HG02973 (cell line): ENCODE results near the gene KLHDC1.
"Not testable (repeated sequence)": the region's sequence is repeated elsewhere in the genome, so short reads cannot be mapped to it uniquely, and the experiment has no call there.

Experiments used
- ATAC-seq: cut with Tn5 transposase; IDR thresholded peaks from one replicate; pipeline ENCODE4 v1.9.1; 2021; ENCODE audit warnings: moderate library complexity; ENCODE audit not compliant: unreplicated experiment

The KLHDC1 gene

DNA sequence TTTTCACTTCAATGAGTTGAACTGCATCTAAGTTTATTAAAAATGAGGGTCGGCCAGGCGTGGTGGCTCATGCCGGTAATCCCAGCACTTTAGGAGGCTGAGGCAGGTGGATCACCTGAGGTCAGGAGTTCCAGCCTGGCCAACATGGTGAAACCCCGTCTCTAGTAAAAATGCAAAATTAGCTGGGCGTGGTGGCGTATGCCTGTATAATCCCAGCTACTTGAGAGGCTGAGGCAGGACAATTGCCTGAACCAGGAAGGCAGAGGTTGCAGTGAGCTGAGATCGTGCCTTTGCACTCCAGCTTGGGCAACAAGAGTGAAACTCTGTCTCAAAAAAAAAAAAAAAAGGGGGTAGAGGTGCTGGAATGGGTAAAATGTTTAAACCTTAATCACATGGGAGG lies 88.1 kb downstream of the KLHDC1 start:
- ATAC-seq: not testable (repeated sequence)

DNA sequence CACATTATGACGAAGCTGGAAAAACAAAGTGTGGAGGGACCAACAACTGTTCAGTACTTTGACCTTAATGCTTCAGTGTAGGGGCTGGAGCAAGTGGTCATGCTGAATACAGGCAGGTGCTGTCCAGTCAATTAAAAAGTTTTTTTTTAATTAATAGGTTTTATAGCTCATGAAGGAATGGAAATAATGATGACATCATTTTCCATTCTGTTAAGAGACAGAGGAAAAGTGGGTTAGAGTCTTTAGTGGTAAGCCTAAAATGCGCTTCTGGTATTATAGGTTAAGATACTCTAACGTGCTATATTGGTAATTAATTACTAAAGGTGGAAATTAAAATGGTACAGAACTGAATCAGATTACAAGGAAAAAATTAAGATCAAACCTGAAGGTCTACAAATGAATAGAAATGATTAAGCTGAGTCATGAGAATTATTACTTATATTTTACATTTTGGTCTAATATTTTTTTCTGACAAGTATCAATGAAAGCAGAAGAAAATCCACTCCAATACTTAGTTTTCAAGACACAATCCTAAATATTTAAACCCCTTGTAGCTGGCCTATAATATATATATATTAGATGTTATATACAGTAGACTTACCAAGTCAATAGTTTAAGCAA lies 90.6 kb downstream of the KLHDC1 start:
- no peak for ATAC-seq

DNA sequence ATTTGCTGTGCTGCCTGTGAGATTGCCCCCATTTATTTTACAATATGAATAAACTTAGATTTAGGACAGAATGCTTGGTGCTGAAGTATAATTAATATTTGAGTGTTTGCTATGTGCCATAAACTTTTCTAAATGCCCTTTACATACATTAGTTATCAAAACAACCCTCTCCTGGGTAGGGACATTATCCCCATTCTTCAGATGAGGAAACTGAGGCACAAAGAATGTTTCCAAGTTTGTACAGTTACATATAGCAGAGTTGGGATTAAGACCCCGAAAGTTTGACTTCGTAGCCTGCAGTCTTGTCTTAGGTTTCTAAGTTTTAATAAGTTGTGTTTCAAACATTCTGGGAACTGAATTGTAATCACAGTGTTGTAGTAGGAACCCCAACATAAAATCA lies 93.4 kb downstream of the KLHDC1 start:
- no peak for ATAC-seq

DNA sequence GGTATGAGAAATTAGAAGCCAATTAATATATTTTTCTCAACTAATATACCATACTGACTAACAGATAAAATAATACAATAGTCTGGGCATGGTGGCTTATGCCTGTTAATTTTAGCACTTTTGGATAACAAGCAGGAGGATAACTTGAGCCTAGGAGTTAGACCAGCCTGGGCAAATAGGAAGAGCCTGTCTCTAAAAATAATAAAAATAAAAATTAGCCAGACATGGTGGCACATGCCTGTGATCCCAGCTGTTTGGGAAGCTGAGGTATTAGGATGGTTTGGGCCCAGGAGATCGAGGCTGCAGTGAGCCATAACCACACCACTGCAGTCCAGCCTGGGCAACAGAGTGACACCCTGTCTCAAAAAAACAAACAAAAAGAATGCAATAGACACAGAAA lies 99.7 kb downstream of the KLHDC1 start:
- no peak for ATAC-seq

DNA sequence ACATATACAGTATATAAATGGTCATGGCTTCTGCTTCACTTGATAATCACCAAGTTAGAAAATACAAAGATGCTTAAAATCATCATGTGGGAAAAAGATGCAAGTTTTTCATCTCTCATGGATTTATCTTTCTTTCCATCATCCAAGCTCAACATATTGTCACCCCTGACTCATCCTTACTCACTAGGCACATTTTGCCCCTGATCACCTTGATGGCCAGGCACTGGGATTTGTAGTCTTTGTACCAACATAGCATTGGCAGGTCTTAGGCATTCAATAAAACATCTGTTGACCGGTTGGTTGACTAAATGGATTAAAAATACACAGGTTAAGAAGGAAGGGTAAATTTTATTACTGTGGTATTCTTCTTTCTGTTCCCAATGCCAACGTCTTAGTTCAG lies 103.1 kb downstream of the KLHDC1 start:
- no peak for ATAC-seq
